HepG2 (cell line): ENCODE data around the gene VAPB. TPM values are rescaled to one million over a fixed set of nuclear protein-coding genes. Genes with fewer than 3 reads are reported as not detected.

Experiments used
- CHD4 ChIP-seq: fragments of 200-600 bp; sonication (generic); IDR thresholded peaks from 2 replicates; pipeline ENCODE4 v1.7.0; 2017; ENCODE audit warnings: mild to moderate bottlenecking, low read length, borderline replicate concordance
- JARID2 ChIP-seq: sonication (generic); formaldehyde crosslinking; IDR thresholded peaks from 2 replicates; pipeline ENCODE4 v1.8.1; 2023; ENCODE audit warnings: missing genetic modification reagents, inconsistent platforms; ENCODE audit not compliant: insufficient replicate concordance
- LRRFIP1 ChIP-seq: sonication (generic); formaldehyde crosslinking; conservative IDR thresholded peaks from 2 replicates; pipeline ENCODE4 v1.4.0; 2020; ENCODE audit warnings: missing genetic modification reagents
- MNT ChIP-seq: fragments of 450-650 bp; IDR thresholded peaks from 2 replicates; pipeline ENCODE4 v1.6.1; 2016
- NFIC ChIP-seq: IDR thresholded peaks from 2 replicates; pipeline ENCODE4 v1.6.1; 2012; ENCODE audit warnings: mild to moderate bottlenecking, low read length, inconsistent platforms
- NFYC ChIP-seq: IDR thresholded peaks from 2 replicates; pipeline ENCODE4 v1.6.1; 2016; ENCODE audit warnings: missing genetic modification reagents, missing compliant biosample characterization
- NR0B2 ChIP-seq: sonication (generic); formaldehyde crosslinking; IDR thresholded peaks from 2 replicates; pipeline ENCODE4 v1.4.0; 2020; ENCODE audit warnings: mild to moderate bottlenecking, missing genetic modification reagents
- PITX1 ChIP-seq: sonication (generic); formaldehyde crosslinking; IDR thresholded peaks from 2 replicates; pipeline ENCODE4 v1.5.1; 2020; ENCODE audit warnings: mild to moderate bottlenecking, missing genetic modification reagents
- RBFOX2 ChIP-seq: fragments of 200-400 bp; formaldehyde crosslinking; IDR thresholded peaks from 2 replicates; pipeline ENCODE4 v1.6.1; 2017; ENCODE audit warnings: low read depth, mild to moderate bottlenecking, low read length
- RFXANK ChIP-seq: IDR thresholded peaks from 2 replicates; pipeline ENCODE4 v1.6.1; 2016
- RNF2 ChIP-seq: fragments of 450-650 bp; conservative IDR thresholded peaks from 2 replicates; pipeline ENCODE4 v1.6.1; 2016; ENCODE audit warnings: low read depth
- RXRA ChIP-seq: sonication (generic); formaldehyde crosslinking; IDR thresholded peaks from 2 replicates; pipeline ENCODE4 v1.5.1; 2020; ENCODE audit warnings: missing genetic modification reagents
- SALL1 ChIP-seq: sonication (generic); formaldehyde crosslinking; IDR thresholded peaks from 2 replicates; pipeline ENCODE4 v1.8.0; 2022; ENCODE audit warnings: mild to moderate bottlenecking, missing genetic modification reagents
- SP2 ChIP-seq: sonication (generic); formaldehyde crosslinking; IDR thresholded peaks from 2 replicates; pipeline ENCODE4 v1.5.1; 2020; ENCODE audit warnings: mild to moderate bottlenecking, missing genetic modification reagents
- TAF15 ChIP-seq: fragments of 200-400 bp; formaldehyde crosslinking; IDR thresholded peaks from one replicate; pipeline ENCODE4 v1.6.1; 2018; ENCODE audit warnings: mild to moderate bottlenecking, low read depth, low read length; ENCODE audit not compliant: poor library complexity, severe bottlenecking
- THYN1 ChIP-seq: sonication (generic); formaldehyde crosslinking; IDR thresholded peaks from 2 replicates; pipeline ENCODE4 v1.8.1; 2023; ENCODE audit warnings: low read depth, mild to moderate bottlenecking, moderate library complexity, missing genetic modification reagents, borderline replicate concordance
- TSC22D2 ChIP-seq: sonication (generic); formaldehyde crosslinking; IDR thresholded peaks from 2 replicates; pipeline ENCODE4 v1.5.1; 2020; ENCODE audit warnings: missing genetic modification reagents, mild to moderate bottlenecking, borderline replicate concordance
- YY1 ChIP-seq: IDR thresholded peaks from 2 replicates; pipeline ENCODE4 v1.6.1; 2011; ENCODE audit warnings: low read length, low read depth, moderate library complexity, mild to moderate bottlenecking; ENCODE audit not compliant: insufficient read depth, insufficient replicate concordance
- ZBTB33 ChIP-seq: sonication (generic); formaldehyde crosslinking; IDR thresholded peaks from 2 replicates; pipeline ENCODE4 v1.4.0; 2020; ENCODE audit warnings: missing genetic modification reagents
- ZEB1 ChIP-seq: IDR thresholded peaks from 2 replicates; pipeline ENCODE4 v1.6.1; 2012; ENCODE audit warnings: mild to moderate bottlenecking, low read depth, inconsistent platforms; ENCODE audit not compliant: insufficient replicate concordance
- ZFP36 ChIP-seq: fragments of 150-350 bp; IDR thresholded peaks from 2 replicates; pipeline ENCODE4 v1.6.1; 2018; ENCODE audit warnings: borderline replicate concordance, low read length, low read depth; ENCODE audit not compliant: partially characterized antibody
- ZMAT5 ChIP-seq: sonication (generic); formaldehyde crosslinking; IDR thresholded peaks from 2 replicates; pipeline ENCODE4 v1.5.0; 2020; ENCODE audit warnings: mild to moderate bottlenecking, low read depth, missing genetic modification reagents, borderline replicate concordance
- ZNF234 ChIP-seq: sonication (generic); formaldehyde crosslinking; conservative IDR thresholded peaks from 2 replicates; pipeline ENCODE4 v1.5.1; 2020; ENCODE audit warnings: mild to moderate bottlenecking, missing genetic modification reagents
- ZNF564 ChIP-seq: sonication (generic); formaldehyde crosslinking; IDR thresholded peaks from 2 replicates; pipeline ENCODE4 v1.8.1; 2023; ENCODE audit warnings: mild to moderate bottlenecking, missing genetic modification reagents
- polyA plus RNA-seq, 8 experiments: library from polyadenylated mRNA; depleted of rRNA in 3 of 8; stranded (reverse) in 7 of 8; unstranded in 1 of 8; fragments of >200 nt; fragmentation: Illumina TruSeq in 4 of 8; extraction: Trizol in 4 of 8; gene quantifications; 2 replicates each; pipeline versions ENCODE4 v1.2.1 to v1.2.3, GENCODE V29; 2011 to 2016; ENCODE audit warnings: low read depth in 4 of 8, missing spikeins in 1 of 8, mixed read lengths in 1 of 8; ENCODE audit not compliant: insufficient read depth in 1 of 8
- total RNA-seq, 5 experiments: library from RNA; depleted of rRNA; stranded (reverse); fragments of >200 nt; fragmentation: Illumina TruSeq; extraction: Trizol; gene quantifications; 2 replicates each; pipeline ENCODE4 v1.2.3, GENCODE V29; 2016; ENCODE audit warnings: low read depth in 1 of 5

The VAPB gene
- total and polyA plus RNA-seq, 2 of the 13 experiments (the other 11 are each of a cell fraction or from before 2014, with no cell fraction given), result 18.6 to 48.5 TPM

GRCh38 chr20:58389324-58389967 is 417 bp downstream of the VAPB start (continued):
- TF ChIP-seq ZNF234 (peak; percentile 59; the same call in 1 of the 2 replicates), PITX1 (CRISPR knock-in tag) (no peak; the same call in 1 of the 2 replicates), RFXANK (CRISPR knock-in tag) (no peak), SP2 (CRISPR knock-in tag) (no peak; the same call in 1 of the 2 replicates), ZMAT5 (CRISPR knock-in tag) (no peak), NFYC (CRISPR knock-in tag) (no peak), NFIC (no peak), RXRA (CRISPR knock-in tag) (peak; percentile 28; the same call in 1 of the 2 replicates), RBFOX2 (peak; percentile 93), SALL1 (CRISPR knock-in tag) (peak; percentile 44), YY1 (peak; percentile 56), ZNF564 (CRISPR knock-in tag) (0 out of 2 replicates have a peak, but pooled peaks have one; percentile 64), THYN1 (CRISPR knock-in tag) (no peak), RNF2 (peak; percentile 72), CHD4 (no peak; the same call in 1 of the 2 replicates), LRRFIP1 (CRISPR knock-in tag) (no peak), TAF15 (no peak), JARID2 (CRISPR knock-in tag) (no peak), ZEB1 (no peak), ZFP36 (no peak), ZBTB33 (CRISPR knock-in tag) (no peak), MNT (no peak), TSC22D2 (CRISPR knock-in tag) (no peak; the same call in 1 of the 2 replicates), NR0B2 (CRISPR knock-in tag) (peak; percentile 78; the same call in 1 of the 2 replicates)
